ENCODE results near the gene ADAMTS19.

ADAMTS19 gene

DNA sequence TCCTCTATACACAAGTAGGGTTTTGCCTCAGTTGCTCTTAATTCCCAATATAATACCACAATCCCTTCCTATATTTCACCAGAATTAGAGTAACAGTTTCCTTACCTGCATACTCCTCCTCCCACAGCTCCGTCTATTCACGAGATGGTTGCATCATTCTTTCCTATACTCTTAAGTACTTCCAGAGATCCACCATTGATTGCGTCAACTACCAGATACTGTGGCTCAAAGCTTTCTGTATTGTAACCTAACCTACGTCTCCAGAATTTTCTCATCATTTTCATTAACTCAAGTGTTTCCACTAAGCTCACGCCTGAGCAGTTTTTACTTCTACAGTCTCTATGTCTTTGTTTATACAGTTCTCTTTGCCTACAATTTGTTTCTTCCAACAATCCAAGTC, 256.6 kb downstream of the ADAMTS19 start:
- Histone ChIP-seq H3K4me3 (replicated peaks; ENCODE audit: low read depth, low read length) (no peak overlapping the region), H3K36me3 (ENCODE audit: control insufficient read depth, insufficient read depth, low read length) (no peaks in the 10 kb centered on the region), H3K27me3 (replicated peaks; ENCODE audit: control insufficient read depth, insufficient read depth, low read length) (no peaks in the 10 kb centered on the region)
- no peak for DNase-seq (ENCODE audit: extremely low read depth, insufficient read length)
- TF ChIP-seq, protein P1, sequence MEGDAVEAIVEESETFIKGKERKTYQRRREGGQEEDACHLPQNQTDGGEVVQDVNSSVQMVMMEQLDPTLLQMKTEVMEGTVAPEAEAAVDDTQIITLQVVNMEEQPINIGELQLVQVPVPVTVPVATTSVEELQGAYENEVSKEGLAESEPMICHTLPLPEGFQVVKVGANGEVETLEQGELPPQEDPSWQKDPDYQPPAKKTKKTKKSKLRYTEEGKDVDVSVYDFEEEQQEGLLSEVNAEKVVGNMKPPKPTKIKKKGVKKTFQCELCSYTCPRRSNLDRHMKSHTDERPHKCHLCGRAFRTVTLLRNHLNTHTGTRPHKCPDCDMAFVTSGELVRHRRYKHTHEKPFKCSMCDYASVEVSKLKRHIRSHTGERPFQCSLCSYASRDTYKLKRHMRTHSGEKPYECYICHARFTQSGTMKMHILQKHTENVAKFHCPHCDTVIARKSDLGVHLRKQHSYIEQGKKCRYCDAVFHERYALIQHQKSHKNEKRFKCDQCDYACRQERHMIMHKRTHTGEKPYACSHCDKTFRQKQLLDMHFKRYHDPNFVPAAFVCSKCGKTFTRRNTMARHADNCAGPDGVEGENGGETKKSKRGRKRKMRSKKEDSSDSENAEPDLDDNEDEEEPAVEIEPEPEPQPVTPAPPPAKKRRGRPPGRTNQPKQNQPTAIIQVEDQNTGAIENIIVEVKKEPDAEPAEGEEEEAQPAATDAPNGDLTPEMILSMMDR (IDR thresholded peaks at IDR 0.05; ENCODE audit: insufficient read depth, low read length, poor library complexity, severe bottlenecking), result no peak

DNA sequence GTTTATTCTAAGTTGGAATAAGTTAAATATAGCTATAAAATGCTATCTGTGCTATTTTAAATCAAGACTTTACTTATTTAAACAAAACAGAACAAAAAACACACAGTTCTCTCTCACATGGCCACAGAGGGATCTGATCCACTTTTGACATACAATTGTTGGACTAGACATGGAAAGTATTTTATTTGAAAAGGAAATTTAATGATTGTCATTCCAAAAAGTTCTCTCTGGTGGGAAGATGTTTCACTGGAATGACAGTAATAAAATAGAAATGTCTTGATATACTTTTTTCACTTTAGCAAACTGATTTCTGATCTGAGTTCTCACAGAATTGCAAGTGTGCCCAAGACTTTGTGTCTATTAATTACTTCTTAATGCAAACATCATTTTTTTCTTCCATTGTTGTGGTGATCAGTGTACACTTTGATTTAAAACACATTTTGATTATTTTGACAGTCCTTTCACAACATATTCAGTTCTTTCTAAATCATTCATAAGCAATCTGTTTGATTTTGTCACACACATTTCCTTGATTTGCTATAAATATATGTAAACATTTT, 257.7 kb downstream of the ADAMTS19 start:
- TF ChIP-seq, protein P1 (IDR thresholded peaks at IDR 0.05; ENCODE audit: insufficient read depth, low read length, poor library complexity, severe bottlenecking), result no peak
- no peak for DNase-seq (ENCODE audit: extremely low read depth, insufficient read length)
- Histone ChIP-seq H3K4me3 (replicated peaks; ENCODE audit: low read depth, low read length) (no peak overlapping the region), H3K27me3 (replicated peaks; ENCODE audit: control insufficient read depth, insufficient read depth, low read length) (no peaks in the 10 kb centered on the region), H3K36me3 (ENCODE audit: control insufficient read depth, insufficient read depth, low read length) (no peaks in the 10 kb centered on the region)

DNA sequence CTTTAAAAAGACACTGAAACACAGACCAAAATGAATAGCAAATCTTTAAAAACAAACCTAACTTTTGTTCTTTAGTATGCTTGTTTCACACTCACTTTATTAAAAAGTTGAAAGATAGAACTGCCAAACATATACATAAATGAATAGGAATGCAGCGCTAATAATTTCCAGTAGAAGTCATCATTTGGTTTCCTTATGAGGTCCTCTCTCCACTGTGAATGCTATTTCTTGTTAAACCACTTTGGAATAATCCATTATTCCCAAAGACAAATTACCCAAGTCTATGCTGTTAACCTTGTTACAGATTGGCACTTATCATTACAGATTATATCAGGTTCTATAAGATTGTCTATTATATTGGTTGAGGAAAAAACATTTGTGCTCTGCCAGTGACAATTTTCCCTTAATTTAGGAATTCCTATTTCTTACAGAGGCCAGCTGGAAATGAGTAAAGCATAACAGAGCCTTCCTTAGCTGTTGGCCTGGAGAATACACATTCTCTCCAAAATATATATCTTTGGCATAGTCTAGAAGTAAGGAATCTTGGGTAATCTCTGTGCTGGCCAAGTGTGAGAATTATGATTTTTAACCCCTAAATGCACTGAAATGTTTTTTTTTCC, 258.5 kb downstream of the ADAMTS19 start:
- TF ChIP-seq, protein P1 (IDR thresholded peaks at IDR 0.05; ENCODE audit: insufficient read depth, low read length, poor library complexity, severe bottlenecking), result no peak
- Histone ChIP-seq H3K4me3 (replicated peaks; ENCODE audit: low read depth, low read length) (no peak overlapping the region), H3K36me3 (ENCODE audit: control insufficient read depth, insufficient read depth, low read length) (no peaks in the 10 kb centered on the region), H3K27me3 (replicated peaks; ENCODE audit: control insufficient read depth, insufficient read depth, low read length) (no peaks in the 10 kb centered on the region)
- no peak for DNase-seq (ENCODE audit: extremely low read depth, insufficient read length)

DNA sequence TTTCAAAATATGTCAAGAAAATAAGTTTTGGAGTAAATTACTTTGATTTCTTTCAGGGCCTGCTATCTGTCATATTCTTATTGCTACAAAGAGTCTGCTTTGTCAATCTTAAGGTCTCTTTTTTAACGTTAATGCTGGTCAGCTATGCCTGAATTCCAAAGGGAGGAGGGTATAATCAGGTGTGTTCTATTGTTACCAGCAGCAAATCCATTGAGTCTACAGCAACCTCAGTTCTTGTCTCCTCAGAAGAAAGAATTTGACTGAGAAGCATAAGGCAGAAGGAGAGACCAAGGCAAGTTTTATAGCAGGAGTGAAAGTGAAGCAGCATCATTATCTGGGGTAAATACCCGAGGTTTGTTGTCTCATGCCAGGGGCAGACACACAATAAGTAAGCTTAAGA, 264.1 kb downstream of the ADAMTS19 start:
- Histone ChIP-seq H3K36me3 (ENCODE audit: control insufficient read depth, insufficient read depth, low read length) (no peaks in the 10 kb centered on the region), H3K4me3 (replicated peaks; ENCODE audit: low read depth, low read length) (no peak overlapping the region), H3K27me3 (replicated peaks; ENCODE audit: control insufficient read depth, insufficient read depth, low read length) (no peaks in the 10 kb centered on the region)
- no peak for DNase-seq (ENCODE audit: extremely low read depth, insufficient read length)
- TF ChIP-seq, protein P1 (IDR thresholded peaks at IDR 0.05; ENCODE audit: insufficient read depth, low read length, poor library complexity, severe bottlenecking), result no peak

DNA sequence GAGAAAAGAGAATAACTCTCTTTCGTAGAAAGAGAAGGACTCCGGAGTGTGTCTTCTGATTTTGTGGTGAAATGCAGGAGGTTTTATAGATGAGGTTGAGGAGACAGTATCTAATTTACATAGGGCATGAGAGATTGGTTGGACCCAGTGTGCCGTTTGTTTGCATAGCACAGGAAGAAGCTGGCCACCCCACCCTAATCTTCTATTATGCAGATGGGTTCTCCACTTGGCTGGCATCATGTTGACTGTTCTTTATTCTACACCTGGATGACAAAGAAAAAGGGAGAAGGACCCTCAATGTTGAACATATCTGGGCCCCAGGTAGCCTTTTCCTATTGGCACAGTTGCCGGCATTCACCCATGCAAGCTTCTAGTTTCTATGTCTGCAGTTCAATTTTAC, 264.5 kb downstream of the ADAMTS19 start:
- Histone ChIP-seq H3K4me3 (replicated peaks; ENCODE audit: low read depth, low read length) (no peak overlapping the region), H3K36me3 (ENCODE audit: control insufficient read depth, insufficient read depth, low read length) (no peaks in the 10 kb centered on the region), H3K27me3 (replicated peaks; ENCODE audit: control insufficient read depth, insufficient read depth, low read length) (no peaks in the 10 kb centered on the region)
- TF ChIP-seq, protein P1 (IDR thresholded peaks at IDR 0.05; ENCODE audit: insufficient read depth, low read length, poor library complexity, severe bottlenecking), result no peak
- no peak for DNase-seq (ENCODE audit: extremely low read depth, insufficient read length)
